Stomach smooth muscle (tissue), 2 donors: ENCODE results near the gene PIGR.
A peak's percentile ranks its signal among the peaks of the same experiment; 100 is the strongest.
"Not testable (repeated sequence)": the region's sequence is repeated elsewhere in the genome, so short reads cannot be mapped to it uniquely, and the experiment has no call there.

ENCODE experiments used
- H3K27ac ChIP-seq: one replicate; pipeline ENCODE4 v1.7.0; 2013; ENCODE audit warnings: mild to moderate bottlenecking, low read length, inconsistent platforms
- H3K27me3 ChIP-seq, 2 donors: one replicate each; pipeline ENCODE4 v1.7.0; 2013; ENCODE audit warnings: low read length in 2 of 2; ENCODE audit not compliant: insufficient read depth in 2 of 2, control insufficient read depth in 1 of 2
- H3K36me3 ChIP-seq, 2 donors: one replicate each; pipeline ENCODE4 v1.7.0; 2013; ENCODE audit warnings: low read length in 2 of 2; ENCODE audit not compliant: control insufficient read depth in 2 of 2, insufficient read depth in 2 of 2
- H3K4me1 ChIP-seq: one replicate; pipeline ENCODE4 v1.7.0; 2013; ENCODE audit warnings: low read length; ENCODE audit not compliant: control insufficient read depth, insufficient read depth
- H3K4me3 ChIP-seq, 2 donors: one replicate each; pipeline ENCODE4 v1.7.0; 2013; ENCODE audit warnings: low read length in 2 of 2
- H3K9ac ChIP-seq, 2 donors: one replicate each; pipeline ENCODE4 v1.7.0; 2013; ENCODE audit warnings: low read length in 2 of 2, mild to moderate bottlenecking in 1 of 2
- H3K9me3 ChIP-seq, 2 donors: one replicate each; pipeline ENCODE4 v1.7.0; 2013; ENCODE audit warnings: low read length in 2 of 2; ENCODE audit not compliant: control insufficient read depth in 2 of 2
- donor health status: healthy.
- donor health status: Pancreatic carcinoma.

Gene PIGR

DNA sequence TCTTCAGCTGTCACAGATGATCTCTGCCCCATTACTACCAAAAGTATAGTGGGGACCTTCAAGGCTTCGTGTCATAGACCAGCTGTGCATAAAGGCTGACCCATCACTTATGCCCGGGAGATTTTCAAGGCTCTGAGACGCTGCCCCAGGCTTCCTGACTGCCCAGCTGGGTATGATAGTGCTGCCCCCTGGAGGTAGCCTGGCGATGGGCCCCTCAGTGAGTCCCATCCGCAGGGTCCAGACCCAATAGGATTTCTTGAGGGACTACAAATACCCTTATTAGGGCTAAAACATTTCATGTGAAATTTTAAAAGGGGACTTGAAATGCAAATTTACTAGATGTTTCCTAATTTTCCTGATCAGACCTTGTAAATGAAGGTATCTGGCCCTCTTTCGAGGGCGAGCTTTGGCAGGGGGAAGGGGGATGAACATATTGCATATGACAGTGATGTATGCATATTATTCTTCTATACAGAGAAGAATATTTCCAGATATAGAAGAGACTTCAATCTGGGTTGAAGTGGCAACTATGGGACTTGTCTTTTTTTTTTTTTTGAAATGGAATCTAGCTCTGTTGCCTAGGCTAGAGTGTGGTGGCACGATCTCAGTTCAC lies 12.8 kb downstream of the PIGR start:
- peaks cover 0 to 3% of the 10 kb centered on the region in 2 donors for H3K27me3 ChIP-seq
- H3K9me3 ChIP-seq = no peaks in the 10 kb centered on the region
- no peak overlapping the region for H3K4me3 ChIP-seq
- no peaks in the 10 kb centered on the region for H3K36me3 ChIP-seq
- H3K27ac ChIP-seq = no peak overlapping the region
- no peaks in the 10 kb centered on the region for H3K4me1 ChIP-seq
- no peak overlapping the region for H3K9ac ChIP-seq

DNA sequence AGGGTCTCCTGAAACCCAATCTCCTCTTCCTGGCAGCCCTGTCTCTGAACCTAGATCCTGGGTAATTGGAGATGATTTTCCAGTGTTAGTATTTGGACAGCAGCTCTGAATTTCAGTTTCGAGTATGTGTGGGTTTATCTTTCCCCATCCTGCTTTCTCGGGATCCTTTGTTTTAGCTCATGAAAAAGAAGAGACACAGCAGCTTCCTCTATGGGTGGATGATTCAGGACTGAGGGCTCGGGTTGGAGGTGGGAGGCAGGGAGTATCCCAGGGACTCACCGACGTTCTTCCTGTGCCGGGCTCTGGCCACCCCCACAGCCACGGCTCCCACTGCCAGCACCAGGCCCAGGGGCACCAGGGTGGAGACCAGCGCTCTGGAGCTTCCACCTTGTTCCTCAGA lies 14.1 kb downstream of the PIGR start:
- no peaks in the 10 kb centered on the region for H3K36me3 ChIP-seq
- no peaks in the 10 kb centered on the region for H3K4me1 ChIP-seq
- H3K27ac ChIP-seq = no peak overlapping the region
- H3K4me3 ChIP-seq = no peak overlapping the region
- H3K9me3 ChIP-seq = no peaks in the 10 kb centered on the region
- peaks cover 0 to 3% of the 10 kb centered on the region in 2 donors for H3K27me3 ChIP-seq
- H3K9ac ChIP-seq = no peak overlapping the region

DNA sequence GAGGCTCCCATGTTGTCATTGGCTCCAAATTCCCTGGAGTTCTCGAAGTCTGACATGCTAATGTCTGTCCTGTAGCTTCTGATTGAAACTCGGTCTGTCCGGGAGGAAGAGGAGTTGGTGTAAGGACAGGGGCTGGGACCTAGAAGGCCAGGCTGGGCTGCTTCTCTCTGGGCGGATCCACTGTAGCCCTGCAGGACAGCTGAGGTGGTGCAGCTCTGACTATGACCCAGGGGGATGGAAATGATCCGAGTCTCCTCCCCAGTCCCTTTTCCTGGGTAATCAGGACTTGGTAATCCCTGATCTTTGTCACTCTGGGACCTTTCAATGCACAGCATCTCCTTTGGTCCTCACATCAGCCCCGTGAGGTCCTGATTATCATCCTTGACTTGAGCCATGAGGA lies 14.6 kb downstream of the PIGR start:
- no peaks in the 10 kb centered on the region for H3K4me1 ChIP-seq

DNA sequence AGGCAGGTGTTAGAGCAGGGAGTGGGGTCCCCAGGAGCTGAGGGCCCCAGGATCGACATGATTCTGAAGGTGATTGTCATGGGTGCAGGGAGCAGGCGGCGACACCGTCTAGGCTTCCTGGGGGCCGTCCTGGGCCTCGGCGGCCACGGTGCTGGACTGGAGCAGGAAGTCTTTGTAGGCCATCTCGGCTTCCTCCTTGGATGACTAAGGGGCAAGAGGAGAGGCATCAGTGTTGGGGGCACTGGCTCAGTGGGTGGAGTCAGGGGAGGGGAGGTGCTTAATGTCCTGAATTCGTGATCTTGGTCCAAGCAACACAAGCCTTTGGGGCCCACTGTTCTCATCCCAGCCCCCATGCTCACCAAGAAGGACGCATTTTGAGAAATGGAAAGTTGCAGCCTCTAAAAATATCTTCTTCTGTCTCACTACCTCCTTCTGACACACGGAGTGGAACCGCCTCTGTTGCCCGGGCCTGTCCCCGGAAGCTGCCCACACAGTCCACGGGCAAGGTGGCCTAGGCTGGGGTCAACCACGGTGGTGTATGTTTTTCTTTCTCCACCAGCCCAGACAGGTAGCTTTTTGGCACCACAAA lies 16.0 kb downstream of the PIGR start:
- Histone ChIP-seq H3K4me1 (no peaks in the 10 kb centered on the region), H3K27ac (no peak overlapping the region), H3K36me3 (no peaks in the 10 kb centered on the region), H3K4me3 (no peak overlapping the region), H3K27me3 (peaks cover 0 to 3% of the 10 kb centered on the region in 2 donors), H3K9me3 (no peaks in the 10 kb centered on the region), H3K9ac (no peak overlapping the region)

More for the DNA sequence above, 14.6 kb downstream of the PIGR start:
- Histone ChIP-seq H3K27me3 (peaks cover 0 to 3% of the 10 kb centered on the region in 2 donors), H3K36me3 (no peaks in the 10 kb centered on the region), H3K4me3 (no peak overlapping the region), H3K27ac (no peak overlapping the region), H3K9ac (no peak overlapping the region), H3K9me3 (no peaks in the 10 kb centered on the region)

- Histone ChIP-seq H3K9ac (no peak overlapping the region), H3K27ac (no peak overlapping the region), H3K36me3 (no peaks in the 10 kb centered on the region), H3K27me3 (no peaks in the 10 kb centered on the region), H3K9me3 (no peaks in the 10 kb centered on the region), H3K4me3 (no peak overlapping the region), H3K4me1 (no peaks in the 10 kb centered on the region)
Measured at GRCh38 chr1:206929524-206929923, 16.7 kb downstream of the PIGR start.

DNA sequence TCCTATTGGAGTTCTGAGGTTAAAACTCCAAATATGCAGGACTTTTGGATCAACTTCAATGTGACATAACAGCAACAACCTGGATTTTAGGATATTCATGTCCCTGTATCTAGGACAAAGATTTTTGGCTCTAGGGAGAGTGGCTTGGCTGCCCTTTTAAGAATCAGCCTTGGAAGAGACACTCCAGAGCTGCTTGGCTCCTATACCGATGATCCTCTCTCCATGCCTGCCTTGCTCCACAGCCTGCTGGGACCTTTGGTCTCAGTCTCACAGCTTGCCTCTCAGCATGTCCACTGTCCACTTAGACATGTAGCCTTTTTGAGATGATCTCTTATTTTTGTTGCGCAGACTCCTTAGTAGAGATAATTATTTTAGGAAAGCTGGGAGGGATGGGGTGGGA lies 20.0 kb downstream of the PIGR start:
- Histone ChIP-seq H3K4me3 (no peak overlapping the region), H3K9ac (no peak overlapping the region), H3K27me3 (no peaks in the 10 kb centered on the region), H3K36me3 (no peaks in the 10 kb centered on the region), H3K27ac (no peak overlapping the region), H3K9me3 (no peaks in the 10 kb centered on the region), H3K4me1 (no peaks in the 10 kb centered on the region)

DNA sequence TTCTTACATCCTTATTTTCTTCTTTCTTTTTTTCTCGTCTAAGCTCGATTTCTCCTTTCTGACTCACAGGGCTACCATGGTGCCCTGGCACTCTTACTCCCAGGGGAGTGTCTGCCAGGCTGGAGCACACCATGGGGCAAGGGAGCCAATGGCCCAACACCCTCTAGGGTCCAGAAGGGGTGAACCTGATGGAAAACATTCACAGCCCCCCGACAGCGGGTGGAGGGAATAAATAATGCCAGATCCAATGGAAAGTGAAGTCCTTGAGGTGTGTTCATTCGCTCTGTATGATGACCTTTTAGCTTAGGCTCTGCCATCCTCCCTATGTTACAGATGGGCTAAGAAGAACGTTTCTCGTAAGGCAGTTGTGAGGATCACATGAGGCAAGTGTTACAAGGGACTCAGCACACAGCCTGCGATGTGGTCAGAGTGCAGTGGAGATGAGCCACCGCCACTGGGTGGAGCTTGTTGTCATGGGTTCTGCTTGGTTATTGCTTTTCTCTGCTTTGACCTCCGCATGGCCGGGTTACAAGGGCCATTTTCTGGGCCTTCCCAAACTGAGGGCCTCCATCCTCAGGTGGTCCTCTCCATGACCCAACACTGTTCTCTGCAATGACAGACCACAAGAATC lies 21.0 kb downstream of the PIGR start:
- H3K27ac ChIP-seq = no peak overlapping the region

GRCh38 chr1:206924592-206925105 lies 21.6 kb downstream of the PIGR start:
- Histone ChIP-seq H3K4me1 (no peaks in the 10 kb centered on the region), H3K9ac (no peak overlapping the region), H3K27me3 (no peaks in the 10 kb centered on the region), H3K36me3 (no peaks in the 10 kb centered on the region), H3K4me3 (no peak overlapping the region), H3K9me3 (no peaks in the 10 kb centered on the region), H3K27ac (no peak overlapping the region)

More for the DNA sequence above, 21.0 kb downstream of the PIGR start:
- Histone ChIP-seq H3K4me3 (no peak overlapping the region), H3K9ac (no peak overlapping the region), H3K9me3 (no peaks in the 10 kb centered on the region), H3K27me3 (no peaks in the 10 kb centered on the region), H3K36me3 (no peaks in the 10 kb centered on the region), H3K4me1 (no peaks in the 10 kb centered on the region)

- not testable (repeated sequence) for H3K4me1 ChIP-seq, H3K27ac ChIP-seq
Measured at GRCh38 chr1:206923961-206924557, 22.2 kb downstream of the PIGR start.

DNA sequence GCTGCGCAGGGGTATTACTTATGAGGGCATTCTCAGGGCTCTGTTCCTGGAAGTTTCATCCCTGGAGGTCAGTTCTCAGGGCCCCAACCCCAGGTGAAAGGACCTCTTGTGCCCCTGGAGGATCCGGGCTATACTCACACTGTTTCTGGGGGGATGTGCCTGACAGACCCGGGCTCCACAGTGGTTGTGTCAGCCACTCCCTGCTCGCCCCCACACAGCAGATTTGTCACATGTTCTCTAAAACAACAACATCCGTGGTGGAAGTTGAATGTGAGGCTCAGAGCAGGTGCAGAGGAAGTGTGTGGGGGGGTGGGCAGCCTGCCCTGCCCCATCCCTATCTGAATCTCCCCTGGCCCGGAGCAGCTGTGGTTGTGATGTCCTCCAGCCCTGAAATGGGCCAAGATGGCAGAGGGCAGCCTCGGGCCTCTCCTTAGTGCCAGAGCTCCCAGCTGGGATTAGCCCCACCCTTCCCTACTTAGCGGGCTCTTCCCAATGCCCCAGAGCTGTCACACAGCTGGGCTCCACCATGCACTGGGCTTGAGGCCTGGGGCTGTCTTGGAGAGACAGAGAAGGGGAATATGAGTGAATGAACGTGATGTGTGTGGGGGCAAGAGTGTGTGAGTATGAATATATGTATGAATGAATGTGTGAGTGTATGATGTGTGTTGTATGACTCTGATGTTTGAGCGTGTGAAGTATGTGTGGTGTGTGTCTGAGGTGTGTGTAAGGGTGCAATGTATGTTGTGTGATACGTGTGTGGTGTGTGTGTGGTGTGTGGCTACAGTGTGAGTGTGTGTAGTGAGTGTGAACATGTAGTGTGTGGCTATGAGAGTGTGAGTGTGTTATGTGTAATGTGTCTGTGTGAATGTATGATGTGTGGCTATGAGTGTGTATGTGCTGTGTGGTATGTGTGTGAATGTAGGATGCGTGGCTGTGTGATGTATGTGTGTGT lies 23.0 kb downstream of the PIGR start:
- Histone ChIP-seq H3K27me3 (no peaks in the 10 kb centered on the region), H3K36me3 (no peaks in the 10 kb centered on the region), H3K9me3 (no peaks in the 10 kb centered on the region), H3K9ac (no peak overlapping the region), H3K4me3 (no peak overlapping the region), H3K27ac (no peak overlapping the region), H3K4me1 (no peaks in the 10 kb centered on the region)

More at GRCh38 chr1:206923961-206924557, 22.2 kb downstream of the PIGR start:
- not testable (repeated sequence) for H3K4me3 ChIP-seq, H3K9me3 ChIP-seq, H3K27me3 ChIP-seq, H3K36me3 ChIP-seq
- peak overlapping the region in 1 of 2 donors; percentile 55 for H3K9ac ChIP-seq
